ENCODE results near the gene GRB10.

- TF ChIP-seq CTCF (IDR thresholded peaks at IDR 0.05) (no peak), EZH2phosphoT487 (IDR thresholded peaks at IDR 0.05) (no peak), EZH2 (IDR thresholded peaks at IDR 0.05) (no peak)
Observed at GRCh38 chr7:50627824-50628361, 154.8 kb downstream of the GRB10 start.

Data from neural progenitor cell (in vitro differentiated cells).